Activated CD4-positive, alpha-beta T cell treated with anti-CD3 and anti-CD28 coated beads, Interleukin-10, Interleukin-2, amounts not matched to agents 100 ng/mL and 50 ng/mL, durations not matched to agents 16 hours and 8 hours (primary cell): ENCODE data around the gene LIX1.
"Not testable (repeated sequence)": the region's sequence is repeated elsewhere in the genome, so short reads cannot be mapped to it uniquely, and the experiment has no call there.

ENCODE experiments used
- DNase-seq: peaks from one replicate; pipeline ENCODE4 v3.0.0-alpha.2; 2020

The LIX1 gene

GRCh38 chr5:97142521-97143254 is at the start of gene LIX1:
Gene LIX1, minus strand, starts transcription at chr5:97142611. Its CDS starts 35 bp downstream, at chr5:97142576.
- DNase-seq, result peak; percentile 53

- no peak for DNase-seq
These were observed 49.5 kb upstream of the LIX1 start for GRCh38 chr5:97191893-97192292.

GRCh38 chr5:97189523-97189922 is 47.1 kb upstream of the LIX1 start:
- DNase-seq, result not testable (repeated sequence)

- DNase-seq, result no peak
These were observed 41.5 kb upstream of the LIX1 start for GRCh38 chr5:97183930-97184213.

GRCh38 chr5:97183100-97183929 is 40.9 kb upstream of the LIX1 start, which contains the start of gene RIOK2:
Gene RIOK2, minus strand, starts transcription at chr5:97183247. Its CDS starts 56 bp downstream, at chr5:97183191.
- peak; percentile 97 for DNase-seq

GRCh38 chr5:97182571-97183099 is 40.2 kb upstream of the LIX1 start:
- DNase-seq, result peak; percentile 16

- DNase-seq, result no peak
These were observed 39.6 kb upstream of the LIX1 start for GRCh38 chr5:97181856-97182545.

- not testable (repeated sequence) for DNase-seq
These were observed 37.0 kb upstream of the LIX1 start for GRCh38 chr5:97179457-97179856.

GRCh38 chr5:97172227-97172626 is 29.8 kb upstream of the LIX1 start:
- no peak for DNase-seq

GRCh38 chr5:97171703-97172102 is 29.3 kb upstream of the LIX1 start:
- no peak for DNase-seq

- DNase-seq, result peak; percentile 50
These were observed 25.0 kb upstream of the LIX1 start for GRCh38 chr5:97167435-97167834.

- no peak for DNase-seq
These were observed 23.3 kb upstream of the LIX1 start for GRCh38 chr5:97165726-97166125.

- DNase-seq, result peak; percentile 17
These were observed 22.4 kb upstream of the LIX1 start for GRCh38 chr5:97164846-97165245.

GRCh38 chr5:97163790-97164285 is 21.4 kb upstream of the LIX1 start:
- no peak for DNase-seq

GRCh38 chr5:97163360-97163764 is 21.0 kb upstream of the LIX1 start:
- DNase-seq, result peak; percentile 22

GRCh38 chr5:97162045-97162444 is 19.6 kb upstream of the LIX1 start:
- peak; percentile 66 for DNase-seq

- no peak for DNase-seq
These were observed 15.3 kb upstream of the LIX1 start for GRCh38 chr5:97157689-97158088.

GRCh38 chr5:97151370-97151769 is 9.0 kb upstream of the LIX1 start:
- DNase-seq, result no peak

- no peak for DNase-seq
These were observed 8.0 kb upstream of the LIX1 start for GRCh38 chr5:97150401-97150800.

- DNase-seq, result no peak
These were observed 7.3 kb upstream of the LIX1 start for GRCh38 chr5:97149709-97150108.

- no peak for DNase-seq
These were observed 5.9 kb upstream of the LIX1 start for GRCh38 chr5:97148288-97148687.

GRCh38 chr5:97143704-97144103 is 1.3 kb upstream of the LIX1 start:
- no peak for DNase-seq

- DNase-seq, result no peak
These were observed 872 bp downstream of the LIX1 start for GRCh38 chr5:97141539-97141938.
